Measurements from ENCODE around the gene BACE2. TPM values are rescaled to one million over a fixed set of nuclear protein-coding genes. Genes with fewer than 3 reads are reported as not detected.

The BACE2 gene
- total RNA-seq, 1 donor from 2014 or later = 82.8 TPM

DNA sequence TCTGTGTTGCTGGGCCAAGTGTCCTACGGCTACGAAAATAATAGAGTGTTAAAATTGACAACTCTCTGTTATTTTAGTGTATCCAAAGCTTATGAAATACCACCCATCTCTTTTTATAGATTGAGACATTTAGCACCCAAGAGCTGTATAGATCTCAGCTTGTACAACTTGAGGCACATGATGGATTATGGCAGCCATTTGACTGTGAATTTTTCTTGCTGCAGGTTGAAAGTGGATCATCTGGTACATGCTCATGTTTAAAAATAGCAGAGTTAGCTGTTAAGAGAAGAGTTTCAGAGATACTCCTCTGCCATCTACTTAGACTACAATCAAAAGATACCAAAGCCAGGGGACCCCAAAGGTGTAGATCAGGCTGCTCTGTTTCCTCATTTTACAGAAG is 99.4 kb downstream of the BACE2 start:
- Histone ChIP-seq H3K4me3 (ENCODE audit: low read depth, low read length) (no peak overlapping the region), H3K36me3 (ENCODE audit: control insufficient read depth, insufficient read depth, low read length) (no peaks in the 10 kb centered on the region), H3K27me3 (ENCODE audit: control insufficient read depth, insufficient read depth, low read length) (no peaks in the 10 kb centered on the region)
- no peak for DNase-seq (ENCODE audit: low read depth)
- TF ChIP-seq, protein P1, sequence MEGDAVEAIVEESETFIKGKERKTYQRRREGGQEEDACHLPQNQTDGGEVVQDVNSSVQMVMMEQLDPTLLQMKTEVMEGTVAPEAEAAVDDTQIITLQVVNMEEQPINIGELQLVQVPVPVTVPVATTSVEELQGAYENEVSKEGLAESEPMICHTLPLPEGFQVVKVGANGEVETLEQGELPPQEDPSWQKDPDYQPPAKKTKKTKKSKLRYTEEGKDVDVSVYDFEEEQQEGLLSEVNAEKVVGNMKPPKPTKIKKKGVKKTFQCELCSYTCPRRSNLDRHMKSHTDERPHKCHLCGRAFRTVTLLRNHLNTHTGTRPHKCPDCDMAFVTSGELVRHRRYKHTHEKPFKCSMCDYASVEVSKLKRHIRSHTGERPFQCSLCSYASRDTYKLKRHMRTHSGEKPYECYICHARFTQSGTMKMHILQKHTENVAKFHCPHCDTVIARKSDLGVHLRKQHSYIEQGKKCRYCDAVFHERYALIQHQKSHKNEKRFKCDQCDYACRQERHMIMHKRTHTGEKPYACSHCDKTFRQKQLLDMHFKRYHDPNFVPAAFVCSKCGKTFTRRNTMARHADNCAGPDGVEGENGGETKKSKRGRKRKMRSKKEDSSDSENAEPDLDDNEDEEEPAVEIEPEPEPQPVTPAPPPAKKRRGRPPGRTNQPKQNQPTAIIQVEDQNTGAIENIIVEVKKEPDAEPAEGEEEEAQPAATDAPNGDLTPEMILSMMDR (IDR thresholded peaks at IDR 0.05; ENCODE audit: insufficient read depth, low read length, poor library complexity, severe bottlenecking) = no peak

DNA sequence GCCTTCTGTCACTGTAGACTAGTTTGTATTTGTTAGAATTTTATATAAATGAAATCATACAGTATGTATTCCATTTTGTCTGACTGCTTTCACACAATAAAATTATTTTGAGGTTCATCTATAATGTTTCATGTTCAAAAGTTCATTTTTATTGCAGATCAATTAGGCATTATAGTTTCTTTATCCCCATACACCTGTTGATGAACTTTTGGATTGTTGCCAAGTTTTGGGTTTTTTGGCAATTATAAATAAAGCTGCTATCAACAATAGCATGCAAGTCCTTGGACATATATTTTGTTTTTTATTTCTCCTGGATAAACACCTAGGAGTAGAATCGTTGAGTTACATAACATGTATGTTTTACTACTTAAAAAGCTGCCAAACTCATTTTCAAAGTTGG is 101.6 kb downstream of the BACE2 start:
- TF ChIP-seq, protein P1 (IDR thresholded peaks at IDR 0.05; ENCODE audit: insufficient read depth, low read length, poor library complexity, severe bottlenecking) = no peak
- no peak overlapping the region for H3K4me3 ChIP-seq (ENCODE audit: low read depth, low read length)
- DNase-seq (ENCODE audit: low read depth) = no peak
- H3K36me3 ChIP-seq (ENCODE audit: control insufficient read depth, insufficient read depth, low read length) = no peaks in the 10 kb centered on the region
- H3K27me3 ChIP-seq (ENCODE audit: control insufficient read depth, insufficient read depth, low read length) = no peaks in the 10 kb centered on the region

DNA sequence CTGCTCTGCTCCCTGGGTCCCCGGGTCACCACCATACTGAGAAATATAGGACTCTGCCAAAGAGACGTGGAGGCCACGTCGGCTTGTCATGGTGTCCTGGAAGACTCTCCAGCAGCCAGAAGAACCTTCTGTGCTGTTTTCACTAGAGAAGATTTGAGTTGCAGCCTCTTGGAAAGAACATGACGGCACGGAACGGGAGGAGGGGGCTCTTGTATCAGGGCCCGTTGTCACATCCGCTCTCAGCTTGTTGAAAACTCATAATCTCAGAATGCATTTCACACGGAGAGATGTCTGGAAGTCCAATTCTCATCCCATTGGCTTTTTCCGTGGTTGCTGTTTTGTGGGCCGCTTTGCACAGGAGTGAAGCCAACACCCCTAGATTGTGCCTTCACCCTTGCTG is 109.2 kb downstream of the BACE2 start:
- no peak overlapping the region for H3K4me3 ChIP-seq (ENCODE audit: low read depth, low read length)
- peaks cover 2% of the 10 kb centered on the region for H3K27me3 ChIP-seq (ENCODE audit: control insufficient read depth, insufficient read depth, low read length)
- no peak for DNase-seq (ENCODE audit: low read depth)
- H3K36me3 ChIP-seq (ENCODE audit: control insufficient read depth, insufficient read depth, low read length) = no peaks in the 10 kb centered on the region
- TF ChIP-seq, protein P1 (IDR thresholded peaks at IDR 0.05; ENCODE audit: insufficient read depth, low read length, poor library complexity, severe bottlenecking) = no peak

DNA sequence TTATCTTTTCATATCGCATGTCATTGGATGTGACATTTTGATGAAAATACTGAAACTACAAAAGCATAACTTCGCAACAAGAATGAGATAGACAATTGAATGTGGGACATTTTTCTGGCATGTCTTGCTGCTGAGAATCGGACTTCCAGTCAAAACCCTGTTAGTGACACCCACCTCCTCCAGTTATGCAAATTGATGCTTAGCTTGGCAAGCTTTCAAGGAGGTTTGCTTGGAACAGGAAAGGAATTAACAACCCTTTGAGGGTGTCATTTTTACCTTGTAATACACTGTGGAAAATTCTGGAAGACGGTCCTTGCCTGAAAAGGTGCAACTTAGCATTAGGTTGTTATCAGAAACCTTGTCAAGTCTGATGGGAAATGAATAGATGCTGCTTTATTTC is 109.9 kb downstream of the BACE2 start:
- Histone ChIP-seq H3K27me3 (ENCODE audit: control insufficient read depth, insufficient read depth, low read length) (peaks cover 2% of the 10 kb centered on the region), H3K36me3 (ENCODE audit: control insufficient read depth, insufficient read depth, low read length) (no peaks in the 10 kb centered on the region), H3K4me3 (ENCODE audit: low read depth, low read length) (no peak overlapping the region)
- TF ChIP-seq, protein P1 (IDR thresholded peaks at IDR 0.05; ENCODE audit: insufficient read depth, low read length, poor library complexity, severe bottlenecking) = no peak
- no peak for DNase-seq (ENCODE audit: low read depth)

DNA sequence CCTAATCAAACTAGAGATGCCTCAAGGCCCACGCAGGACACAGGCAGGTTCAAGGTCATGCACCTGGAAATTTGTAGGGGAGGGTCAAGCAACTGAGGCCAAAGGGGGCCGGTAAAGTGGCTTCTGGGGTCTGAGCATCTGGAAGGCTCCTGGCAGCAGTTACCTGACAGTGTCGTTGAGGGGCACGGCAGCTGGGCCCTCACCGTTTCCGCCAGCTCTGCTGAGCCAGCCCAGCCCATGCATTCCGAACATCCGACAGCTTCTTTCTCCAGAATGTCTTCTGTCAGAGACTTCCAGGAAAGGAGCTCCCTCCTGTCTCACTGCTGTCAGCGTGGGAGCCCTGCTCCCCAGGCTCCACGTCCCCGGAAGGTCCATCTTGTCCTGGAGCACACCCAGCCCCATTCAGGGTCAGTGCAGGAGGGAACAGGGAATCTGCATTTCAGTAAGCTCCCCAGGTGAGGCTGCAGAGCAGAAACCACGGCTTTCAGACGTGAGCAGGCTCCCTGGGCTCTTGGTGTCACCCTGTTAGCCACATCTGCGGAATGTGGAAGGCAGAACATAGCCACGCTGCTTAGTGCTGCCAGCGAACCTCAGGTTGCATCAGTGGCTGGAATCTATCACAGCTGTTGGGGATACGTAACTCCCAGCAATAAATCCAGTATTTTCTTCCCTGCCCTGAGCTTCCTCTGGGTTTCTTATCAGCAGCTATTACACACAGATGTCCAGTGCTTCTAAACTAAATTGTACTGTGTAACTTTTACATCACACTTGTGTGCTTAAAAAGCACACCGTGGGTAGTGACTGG is 112.4 kb downstream of the BACE2 start:
- peaks cover 2% of the 10 kb centered on the region for H3K27me3 ChIP-seq (ENCODE audit: control insufficient read depth, insufficient read depth, low read length)
- TF ChIP-seq, protein P1 (IDR thresholded peaks at IDR 0.05; ENCODE audit: insufficient read depth, low read length, poor library complexity, severe bottlenecking) = no peak
- no peak overlapping the region for H3K4me3 ChIP-seq (ENCODE audit: low read depth, low read length)
- no peaks in the 10 kb centered on the region for H3K36me3 ChIP-seq (ENCODE audit: control insufficient read depth, insufficient read depth, low read length)
- no peak for DNase-seq (ENCODE audit: low read depth)

DNA sequence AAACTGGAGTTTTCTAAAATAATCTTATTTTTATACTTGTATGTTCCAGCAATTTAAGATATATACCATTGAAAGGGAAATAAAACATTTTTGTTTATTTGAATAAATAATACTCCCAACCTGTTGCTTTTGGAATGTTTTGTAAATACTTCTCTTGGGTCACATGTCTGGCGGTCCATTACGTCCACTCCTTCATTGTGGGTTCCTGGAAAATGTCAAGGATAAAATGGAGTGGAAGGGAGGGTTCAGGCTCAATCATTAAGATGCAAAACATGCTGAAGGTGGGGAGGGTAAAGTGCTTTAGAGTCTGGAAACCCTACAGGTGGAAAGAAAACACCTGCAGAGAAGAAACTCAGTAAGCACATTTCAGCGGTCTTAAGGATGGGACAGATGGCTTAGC is 114.5 kb downstream of the BACE2 start:
- no peak for DNase-seq (ENCODE audit: low read depth)
- TF ChIP-seq, protein P1 (IDR thresholded peaks at IDR 0.05; ENCODE audit: insufficient read depth, low read length, poor library complexity, severe bottlenecking) = no peak
- Histone ChIP-seq H3K27me3 (ENCODE audit: control insufficient read depth, insufficient read depth, low read length) (peaks cover 2% of the 10 kb centered on the region), H3K36me3 (ENCODE audit: control insufficient read depth, insufficient read depth, low read length) (no peaks in the 10 kb centered on the region), H3K4me3 (ENCODE audit: low read depth, low read length) (no peak overlapping the region)

Measured in kidney epithelial cell (primary cell).